Measurements from ENCODE around the gene ITM2B. TPM values are rescaled to one million over a fixed set of nuclear protein-coding genes. Genes with fewer than 3 reads are reported as not detected.

The ITM2B gene
- total and polyA plus RNA-seq, 4 donors, result 114 to 379 (median 202) TPM

- Histone ChIP-seq H3K9ac (ENCODE audit: low read depth in 1 of 2, low read length in 2 of 2) (no peak overlapping the region), H3K4me1 (ENCODE audit: control insufficient read depth in 4 of 4, insufficient read depth in 4 of 4, low read length in 3 of 4) (peaks cover 2 to 19% (median 11%) of the 10 kb centered on the region in 4 donors), H3K27ac (ENCODE audit: low read depth in 1 of 2, low read length in 2 of 2) (no peak overlapping the region), H3K27me3 (ENCODE audit: control insufficient read depth in 4 of 4, insufficient read depth in 4 of 4, low read length in 3 of 4) (no peaks in the 10 kb centered on the region), H3K9me3 (ENCODE audit: control insufficient read depth in 4 of 4, low read length in 3 of 4) (no peaks in the 10 kb centered on the region), H3K36me3 (ENCODE audit: control insufficient read depth in 4 of 4, insufficient read depth in 3 of 4, low read depth in 1 of 4, low read length in 3 of 4) (peaks cover 4 to 43% (median 32%) of the 10 kb centered on the region in 4 donors), H3K4me3 (ENCODE audit: low read depth in 1 of 3, low read length in 3 of 3) (no peak overlapping the region)
- no peak for DNase-seq (ENCODE audit: low spot score)
- WGBS, result 98% methylated on average over 13 of the region's 13 CpGs
- TF ChIP-seq, protein P1, sequence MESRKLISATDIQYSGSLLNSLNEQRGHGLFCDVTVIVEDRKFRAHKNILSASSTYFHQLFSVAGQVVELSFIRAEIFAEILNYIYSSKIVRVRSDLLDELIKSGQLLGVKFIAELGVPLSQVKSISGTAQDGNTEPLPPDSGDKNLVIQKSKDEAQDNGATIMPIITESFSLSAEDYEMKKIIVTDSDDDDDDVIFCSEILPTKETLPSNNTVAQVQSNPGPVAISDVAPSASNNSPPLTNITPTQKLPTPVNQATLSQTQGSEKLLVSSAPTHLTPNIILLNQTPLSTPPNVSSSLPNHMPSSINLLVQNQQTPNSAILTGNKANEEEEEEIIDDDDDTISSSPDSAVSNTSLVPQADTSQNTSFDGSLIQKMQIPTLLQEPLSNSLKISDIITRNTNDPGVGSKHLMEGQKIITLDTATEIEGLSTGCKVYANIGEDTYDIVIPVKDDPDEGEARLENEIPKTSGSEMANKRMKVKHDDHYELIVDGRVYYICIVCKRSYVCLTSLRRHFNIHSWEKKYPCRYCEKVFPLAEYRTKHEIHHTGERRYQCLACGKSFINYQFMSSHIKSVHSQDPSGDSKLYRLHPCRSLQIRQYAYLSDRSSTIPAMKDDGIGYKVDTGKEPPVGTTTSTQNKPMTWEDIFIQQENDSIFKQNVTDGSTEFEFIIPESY (IDR thresholded peaks at IDR 0.05), result no peak
- TF ChIP-seq FOXA1 (IDR thresholded peaks at IDR 0.05) (no peak), HNF4A (conservative IDR thresholded peaks at IDR 0.05) (no peak), RXRA (IDR thresholded peaks at IDR 0.05) (no peak), SP1 (IDR thresholded peaks at IDR 0.05) (no peak), YY1 (IDR thresholded peaks at IDR 0.05) (no peak), JUND (IDR thresholded peaks at IDR 0.05) (no peak), EGR1 (IDR thresholded peaks at IDR 0.05; ENCODE audit: low read depth in 2 of 2) (no peak), CTCF (IDR thresholded peaks at IDR 0.05; ENCODE audit: low read depth, low read length, missing input control) (no peak), HNF4G (IDR thresholded peaks at IDR 0.05) (no peak), NR2F2 (IDR thresholded peaks at IDR 0.05) (no peak), REST (IDR thresholded peaks at IDR 0.05) (no peak), TAF1 (conservative IDR thresholded peaks at IDR 0.05) (no peak)
- TF ChIP-seq, protein P2, sequence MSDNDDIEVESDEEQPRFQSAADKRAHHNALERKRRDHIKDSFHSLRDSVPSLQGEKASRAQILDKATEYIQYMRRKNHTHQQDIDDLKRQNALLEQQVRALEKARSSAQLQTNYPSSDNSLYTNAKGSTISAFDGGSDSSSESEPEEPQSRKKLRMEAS (IDR thresholded peaks at IDR 0.05), result no peak
- TF ChIP-seq, protein P3, sequence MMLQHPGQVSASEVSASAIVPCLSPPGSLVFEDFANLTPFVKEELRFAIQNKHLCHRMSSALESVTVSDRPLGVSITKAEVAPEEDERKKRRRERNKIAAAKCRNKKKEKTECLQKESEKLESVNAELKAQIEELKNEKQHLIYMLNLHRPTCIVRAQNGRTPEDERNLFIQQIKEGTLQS (IDR thresholded peaks at IDR 0.05), result no peak
Observed at GRCh38 chr13:48255090-48255489, 22.1 kb downstream of the ITM2B start.

- no peak overlapping the region for H3K4me3 ChIP-seq (ENCODE audit: low read depth in 1 of 3, low read length in 3 of 3)
- H3K36me3 ChIP-seq (ENCODE audit: control insufficient read depth in 4 of 4, insufficient read depth in 3 of 4, low read depth in 1 of 4, low read length in 3 of 4), result peaks cover 4 to 48% (median 35%) of the 10 kb centered on the region in 4 donors
- H3K9ac ChIP-seq (ENCODE audit: low read depth in 1 of 2, low read length in 2 of 2), result no peak overlapping the region
- H3K27me3 ChIP-seq (ENCODE audit: control insufficient read depth in 4 of 4, insufficient read depth in 4 of 4, low read length in 3 of 4), result no peaks in the 10 kb centered on the region
- WGBS, result 69% methylated on average over 1 of the region's 1 CpG
- no peak for DNase-seq (ENCODE audit: low spot score)
- no peaks in the 10 kb centered on the region for H3K9me3 ChIP-seq (ENCODE audit: control insufficient read depth in 4 of 4, low read length in 3 of 4)
- peaks cover 1 to 18% (median 11%) of the 10 kb centered on the region in 4 donors for H3K4me1 ChIP-seq (ENCODE audit: control insufficient read depth in 4 of 4, insufficient read depth in 4 of 4, low read length in 3 of 4)
- no peak overlapping the region for H3K27ac ChIP-seq (ENCODE audit: low read depth in 1 of 2, low read length in 2 of 2)
- TF ChIP-seq, protein P3 (IDR thresholded peaks at IDR 0.05), result no peak
- TF ChIP-seq FOXA2 (IDR thresholded peaks at IDR 0.05) (no peak), RAD21 (IDR thresholded peaks at IDR 0.05) (no peak), YY1 (IDR thresholded peaks at IDR 0.05) (no peak), GABPA (IDR thresholded peaks at IDR 0.05 in 1 of 2, conservative IDR thresholded peaks at IDR 0.05 in 1 of 2) (no peak), JUND (IDR thresholded peaks at IDR 0.05) (no peak), NR2F2 (IDR thresholded peaks at IDR 0.05) (no peak), HNF4G (IDR thresholded peaks at IDR 0.05) (no peak), EGR1 (IDR thresholded peaks at IDR 0.05; ENCODE audit: low read depth in 2 of 2) (no peak), HNF4A (conservative IDR thresholded peaks at IDR 0.05) (no peak)
- TF ChIP-seq, protein P2 (IDR thresholded peaks at IDR 0.05), result no peak
- TF ChIP-seq, protein P1 (IDR thresholded peaks at IDR 0.05), result no peak
Observed at GRCh38 chr13:48255954-48256353, 22.9 kb downstream of the ITM2B start.
